ENCODE results near the gene CDKL1. TPM values are rescaled to one million over a fixed set of nuclear protein-coding genes. Genes with fewer than 3 reads are reported as not detected.

The CDKL1 gene
- total RNA-seq, 1 experiment from 2014 or later, result 3.6 TPM

DNA sequence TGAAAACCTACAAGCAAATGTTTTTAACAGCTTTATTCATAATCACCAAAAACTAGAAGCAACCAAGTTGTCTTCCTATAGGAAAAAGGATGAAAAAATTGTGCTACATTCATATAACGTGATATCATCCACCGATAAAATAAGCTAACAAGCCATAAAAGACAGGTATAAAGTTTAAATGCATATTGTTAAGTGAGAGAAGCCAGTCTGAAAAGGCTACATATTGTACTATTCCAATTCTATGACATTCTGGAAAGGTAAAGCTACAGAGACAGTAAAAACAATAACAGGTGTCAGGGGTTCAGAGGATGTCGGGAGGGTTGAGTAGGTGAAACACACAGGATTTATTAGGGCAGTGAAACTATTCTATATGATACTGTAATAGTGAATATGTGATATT is 22.7 kb downstream of the CDKL1 start:
- ATAC-seq (no peak), DNase-seq (ENCODE audit: low spot score) (no peak)
- Mint-ChIP-seq H3K9me3 (peaks cover 9% of the 10 kb centered on the region), H3K4me3 (no peak overlapping the region), H3K36me3 (no peaks in the 10 kb centered on the region), H3K27ac (no peak overlapping the region), H3K4me1 (no peaks in the 10 kb centered on the region), H3K27me3 (ENCODE audit: low read depth) (no peaks in the 10 kb centered on the region)
- CTCF ChIA-PET, result no interaction called here
- no peak for TF ChIP-seq ZNF219 (CRISPR knock-in tag; IDR thresholded peaks at IDR 0.05; ENCODE audit: borderline replicate concordance)
- TF ChIP-seq, protein P1, sequence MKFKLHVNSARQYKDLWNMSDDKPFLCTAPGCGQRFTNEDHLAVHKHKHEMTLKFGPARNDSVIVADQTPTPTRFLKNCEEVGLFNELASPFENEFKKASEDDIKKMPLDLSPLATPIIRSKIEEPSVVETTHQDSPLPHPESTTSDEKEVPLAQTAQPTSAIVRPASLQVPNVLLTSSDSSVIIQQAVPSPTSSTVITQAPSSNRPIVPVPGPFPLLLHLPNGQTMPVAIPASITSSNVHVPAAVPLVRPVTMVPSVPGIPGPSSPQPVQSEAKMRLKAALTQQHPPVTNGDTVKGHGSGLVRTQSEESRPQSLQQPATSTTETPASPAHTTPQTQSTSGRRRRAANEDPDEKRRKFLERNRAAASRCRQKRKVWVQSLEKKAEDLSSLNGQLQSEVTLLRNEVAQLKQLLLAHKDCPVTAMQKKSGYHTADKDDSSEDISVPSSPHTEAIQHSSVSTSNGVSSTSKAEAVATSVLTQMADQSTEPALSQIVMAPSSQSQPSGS (CRISPR knock-in tag; IDR thresholded peaks at IDR 0.05; ENCODE audit: borderline replicate concordance, low read depth), result no peak
- TF ChIP-seq GRHL2 (CRISPR knock-in tag; IDR thresholded peaks at IDR 0.05; ENCODE audit: insufficient replicate concordance, severe bottlenecking), result no peak
- TF ChIP-seq NFE2L1 (CRISPR knock-in tag; IDR thresholded peaks at IDR 0.05), result no peak
- TF ChIP-seq ZNF263 (CRISPR knock-in tag; IDR thresholded peaks at IDR 0.05; ENCODE audit: low read depth), result no peak
- TF ChIP-seq, protein P2, sequence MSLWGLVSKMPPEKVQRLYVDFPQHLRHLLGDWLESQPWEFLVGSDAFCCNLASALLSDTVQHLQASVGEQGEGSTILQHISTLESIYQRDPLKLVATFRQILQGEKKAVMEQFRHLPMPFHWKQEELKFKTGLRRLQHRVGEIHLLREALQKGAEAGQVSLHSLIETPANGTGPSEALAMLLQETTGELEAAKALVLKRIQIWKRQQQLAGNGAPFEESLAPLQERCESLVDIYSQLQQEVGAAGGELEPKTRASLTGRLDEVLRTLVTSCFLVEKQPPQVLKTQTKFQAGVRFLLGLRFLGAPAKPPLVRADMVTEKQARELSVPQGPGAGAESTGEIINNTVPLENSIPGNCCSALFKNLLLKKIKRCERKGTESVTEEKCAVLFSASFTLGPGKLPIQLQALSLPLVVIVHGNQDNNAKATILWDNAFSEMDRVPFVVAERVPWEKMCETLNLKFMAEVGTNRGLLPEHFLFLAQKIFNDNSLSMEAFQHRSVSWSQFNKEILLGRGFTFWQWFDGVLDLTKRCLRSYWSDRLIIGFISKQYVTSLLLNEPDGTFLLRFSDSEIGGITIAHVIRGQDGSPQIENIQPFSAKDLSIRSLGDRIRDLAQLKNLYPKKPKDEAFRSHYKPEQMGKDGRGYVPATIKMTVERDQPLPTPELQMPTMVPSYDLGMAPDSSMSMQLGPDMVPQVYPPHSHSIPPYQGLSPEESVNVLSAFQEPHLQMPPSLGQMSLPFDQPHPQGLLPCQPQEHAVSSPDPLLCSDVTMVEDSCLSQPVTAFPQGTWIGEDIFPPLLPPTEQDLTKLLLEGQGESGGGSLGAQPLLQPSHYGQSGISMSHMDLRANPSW (CRISPR knock-in tag; conservative IDR thresholded peaks at IDR 0.05; ENCODE audit: low read depth), result no peak
- TF ChIP-seq ZNF317 (CRISPR knock-in tag; IDR thresholded peaks at IDR 0.05; ENCODE audit: borderline replicate concordance, low read depth), result no peak
- no peak for TF ChIP-seq SMAD3 (CRISPR knock-in tag; IDR thresholded peaks at IDR 0.05; ENCODE audit: borderline replicate concordance)
- TF ChIP-seq, protein P3, sequence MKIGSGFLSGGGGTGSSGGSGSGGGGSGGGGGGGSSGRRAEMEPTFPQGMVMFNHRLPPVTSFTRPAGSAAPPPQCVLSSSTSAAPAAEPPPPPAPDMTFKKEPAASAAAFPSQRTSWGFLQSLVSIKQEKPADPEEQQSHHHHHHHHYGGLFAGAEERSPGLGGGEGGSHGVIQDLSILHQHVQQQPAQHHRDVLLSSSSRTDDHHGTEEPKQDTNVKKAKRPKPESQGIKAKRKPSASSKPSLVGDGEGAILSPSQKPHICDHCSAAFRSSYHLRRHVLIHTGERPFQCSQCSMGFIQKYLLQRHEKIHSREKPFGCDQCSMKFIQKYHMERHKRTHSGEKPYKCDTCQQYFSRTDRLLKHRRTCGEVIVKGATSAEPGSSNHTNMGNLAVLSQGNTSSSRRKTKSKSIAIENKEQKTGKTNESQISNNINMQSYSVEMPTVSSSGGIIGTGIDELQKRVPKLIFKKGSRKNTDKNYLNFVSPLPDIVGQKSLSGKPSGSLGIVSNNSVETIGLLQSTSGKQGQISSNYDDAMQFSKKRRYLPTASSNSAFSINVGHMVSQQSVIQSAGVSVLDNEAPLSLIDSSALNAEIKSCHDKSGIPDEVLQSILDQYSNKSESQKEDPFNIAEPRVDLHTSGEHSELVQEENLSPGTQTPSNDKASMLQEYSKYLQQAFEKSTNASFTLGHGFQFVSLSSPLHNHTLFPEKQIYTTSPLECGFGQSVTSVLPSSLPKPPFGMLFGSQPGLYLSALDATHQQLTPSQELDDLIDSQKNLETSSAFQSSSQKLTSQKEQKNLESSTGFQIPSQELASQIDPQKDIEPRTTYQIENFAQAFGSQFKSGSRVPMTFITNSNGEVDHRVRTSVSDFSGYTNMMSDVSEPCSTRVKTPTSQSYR (CRISPR knock-in tag; IDR thresholded peaks at IDR 0.05), result no peak
- no peak for TF ChIP-seq ZNF121 (CRISPR knock-in tag; IDR thresholded peaks at IDR 0.05)
- TF ChIP-seq, protein P4, sequence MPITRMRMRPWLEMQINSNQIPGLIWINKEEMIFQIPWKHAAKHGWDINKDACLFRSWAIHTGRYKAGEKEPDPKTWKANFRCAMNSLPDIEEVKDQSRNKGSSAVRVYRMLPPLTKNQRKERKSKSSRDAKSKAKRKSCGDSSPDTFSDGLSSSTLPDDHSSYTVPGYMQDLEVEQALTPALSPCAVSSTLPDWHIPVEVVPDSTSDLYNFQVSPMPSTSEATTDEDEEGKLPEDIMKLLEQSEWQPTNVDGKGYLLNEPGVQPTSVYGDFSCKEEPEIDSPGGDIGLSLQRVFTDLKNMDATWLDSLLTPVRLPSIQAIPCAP (CRISPR knock-in tag; IDR thresholded peaks at IDR 0.05), result no peak
- no peak for TF ChIP-seq FOXJ3 (CRISPR knock-in tag; IDR thresholded peaks at IDR 0.05; ENCODE audit: borderline replicate concordance)
- no peak for TF ChIP-seq RORB (CRISPR knock-in tag; IDR thresholded peaks at IDR 0.05)
- TF ChIP-seq PRRX2 (CRISPR knock-in tag; IDR thresholded peaks at IDR 0.05), result no peak
- TF ChIP-seq TP53 (CRISPR knock-in tag; IDR thresholded peaks at IDR 0.05), result no peak
- TF ChIP-seq, protein P5, sequence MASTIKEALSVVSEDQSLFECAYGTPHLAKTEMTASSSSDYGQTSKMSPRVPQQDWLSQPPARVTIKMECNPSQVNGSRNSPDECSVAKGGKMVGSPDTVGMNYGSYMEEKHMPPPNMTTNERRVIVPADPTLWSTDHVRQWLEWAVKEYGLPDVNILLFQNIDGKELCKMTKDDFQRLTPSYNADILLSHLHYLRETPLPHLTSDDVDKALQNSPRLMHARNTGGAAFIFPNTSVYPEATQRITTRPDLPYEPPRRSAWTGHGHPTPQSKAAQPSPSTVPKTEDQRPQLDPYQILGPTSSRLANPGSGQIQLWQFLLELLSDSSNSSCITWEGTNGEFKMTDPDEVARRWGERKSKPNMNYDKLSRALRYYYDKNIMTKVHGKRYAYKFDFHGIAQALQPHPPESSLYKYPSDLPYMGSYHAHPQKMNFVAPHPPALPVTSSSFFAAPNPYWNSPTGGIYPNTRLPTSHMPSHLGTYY (CRISPR knock-in tag; IDR thresholded peaks at IDR 0.05), result no peak
- POLR2A ChIA-PET, result interaction anchor here (0.8 kb wide), 1 partner anchor 23 kb away, joined by 3 read pairs; the partner anchor contains the start of gene CDKL1

DNA sequence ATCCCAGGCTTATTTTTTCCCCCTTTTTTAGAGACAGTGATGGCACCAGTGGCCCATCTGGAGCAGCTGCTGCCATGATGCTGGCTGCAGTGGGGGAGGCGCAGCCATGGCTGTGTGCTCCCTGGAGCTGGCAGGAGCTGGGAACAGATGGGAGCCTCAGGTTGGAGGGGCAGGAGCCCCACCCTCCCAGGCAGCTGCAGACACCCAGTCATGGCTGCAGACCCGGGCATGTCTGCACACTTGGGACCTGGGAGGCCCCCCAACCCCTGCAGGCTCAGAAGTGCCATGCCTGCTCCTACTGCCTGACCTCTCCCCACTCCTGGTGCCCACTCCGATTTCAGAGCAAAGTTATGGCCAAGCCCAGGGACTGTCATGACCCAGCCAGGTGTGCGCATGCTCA is 25.1 kb downstream of the CDKL1 start:
- ATAC-seq (no peak), DNase-seq (ENCODE audit: low spot score) (no peak)
- POLR2A ChIA-PET, result no interaction called here
- no peaks in the 10 kb centered on the region for H3K36me3 Mint-ChIP-seq
- no peak overlapping the region for H3K4me3 Mint-ChIP-seq
- H3K9me3 Mint-ChIP-seq, result peaks cover 9% of the 10 kb centered on the region
- no peaks in the 10 kb centered on the region for H3K27me3 Mint-ChIP-seq (ENCODE audit: low read depth)
- H3K27ac Mint-ChIP-seq, result no peak overlapping the region
- CTCF ChIA-PET, result no interaction called here
- no peaks in the 10 kb centered on the region for H3K4me1 Mint-ChIP-seq
- TF ChIP-seq, protein P6, sequence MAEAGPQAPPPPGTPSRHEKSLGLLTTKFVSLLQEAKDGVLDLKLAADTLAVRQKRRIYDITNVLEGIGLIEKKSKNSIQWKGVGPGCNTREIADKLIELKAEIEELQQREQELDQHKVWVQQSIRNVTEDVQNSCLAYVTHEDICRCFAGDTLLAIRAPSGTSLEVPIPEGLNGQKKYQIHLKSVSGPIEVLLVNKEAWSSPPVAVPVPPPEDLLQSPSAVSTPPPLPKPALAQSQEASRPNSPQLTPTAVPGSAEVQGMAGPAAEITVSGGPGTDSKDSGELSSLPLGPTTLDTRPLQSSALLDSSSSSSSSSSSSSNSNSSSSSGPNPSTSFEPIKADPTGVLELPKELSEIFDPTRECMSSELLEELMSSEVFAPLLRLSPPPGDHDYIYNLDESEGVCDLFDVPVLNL (CRISPR knock-in tag; IDR thresholded peaks at IDR 0.05; ENCODE audit: borderline replicate concordance, low read depth), result no peak
- no peak for TF ChIP-seq ZNF423 (CRISPR knock-in tag; IDR thresholded peaks at IDR 0.05)
- no peak for TF ChIP-seq ESRRA (CRISPR knock-in tag; IDR thresholded peaks at IDR 0.05; ENCODE audit: borderline replicate concordance)
- TF ChIP-seq NFATC4 (CRISPR knock-in tag; IDR thresholded peaks at IDR 0.05), result no peak
- TF ChIP-seq, protein P7, sequence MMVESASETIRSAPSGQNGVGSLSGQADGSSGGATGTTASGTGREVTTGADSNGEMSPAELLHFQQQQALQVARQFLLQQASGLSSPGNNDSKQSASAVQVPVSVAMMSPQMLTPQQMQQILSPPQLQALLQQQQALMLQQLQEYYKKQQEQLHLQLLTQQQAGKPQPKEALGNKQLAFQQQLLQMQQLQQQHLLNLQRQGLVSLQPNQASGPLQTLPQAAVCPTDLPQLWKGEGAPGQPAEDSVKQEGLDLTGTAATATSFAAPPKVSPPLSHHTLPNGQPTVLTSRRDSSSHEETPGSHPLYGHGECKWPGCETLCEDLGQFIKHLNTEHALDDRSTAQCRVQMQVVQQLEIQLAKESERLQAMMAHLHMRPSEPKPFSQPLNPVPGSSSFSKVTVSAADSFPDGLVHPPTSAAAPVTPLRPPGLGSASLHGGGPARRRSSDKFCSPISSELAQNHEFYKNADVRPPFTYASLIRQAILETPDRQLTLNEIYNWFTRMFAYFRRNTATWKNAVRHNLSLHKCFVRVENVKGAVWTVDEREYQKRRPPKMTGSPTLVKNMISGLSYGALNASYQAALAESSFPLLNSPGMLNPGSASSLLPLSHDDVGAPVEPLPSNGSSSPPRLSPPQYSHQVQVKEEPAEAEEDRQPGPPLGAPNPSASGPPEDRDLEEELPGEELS (CRISPR knock-in tag; IDR thresholded peaks at IDR 0.05), result no peak

Data from WTC11 (cell line).